Chondrocyte (in vitro differentiated cells): ENCODE measurements around the gene IFNG. TPM values are rescaled to one million over a fixed set of nuclear protein-coding genes. Genes with fewer than 3 reads are reported as not detected.
A peak's percentile ranks its signal among the peaks of the same experiment; 100 is the strongest.

Experiments
- DNase-seq: peaks from one replicate; pipeline ENCODE4 v3.0.0; 2021; ENCODE audit warnings: mixed read lengths, low spot score
- H3K27ac Mint-ChIP-seq: one replicate; pipeline ENCODE4 v1.8.0; 2021; ENCODE audit warnings: mild to moderate bottlenecking, moderate library complexity, mixed read lengths; ENCODE audit not compliant: unreplicated experiment
- H3K27me3 Mint-ChIP-seq: 2 replicates; pipeline ENCODE4 v1.8.0; 2021; ENCODE audit warnings: low read depth, mixed read lengths
- H3K36me3 Mint-ChIP-seq: 2 replicates; pipeline ENCODE4 v1.8.0; 2021; ENCODE audit warnings: low read depth, mixed read lengths
- H3K4me1 Mint-ChIP-seq: 2 replicates; pipeline ENCODE4 v1.8.0; 2021; ENCODE audit warnings: low read depth, mild to moderate bottlenecking, mixed read lengths
- H3K4me3 Mint-ChIP-seq: one replicate; pipeline ENCODE4 v1.8.0; 2021; ENCODE audit warnings: mild to moderate bottlenecking, moderate library complexity, mixed read lengths; ENCODE audit not compliant: unreplicated experiment
- H3K9me3 Mint-ChIP-seq: 2 replicates; pipeline ENCODE4 v1.8.0; 2021; ENCODE audit warnings: low read depth, mixed read lengths
- CTCF ChIP-seq: fragments of 200-600 bp; sonication (generic); IDR thresholded peaks from 2 replicates; pipeline ENCODE4 v1.5.0; 2021; ENCODE audit warnings: antibody characterized with exemption, mild to moderate bottlenecking, moderate library complexity
- total RNA-seq: library from RNA; stranded (reverse); gene quantifications from 3 replicates; pipeline ENCODE4 v1.2.1, GENCODE V29; 2021

IFNG gene
- total RNA-seq, 1 donor from 2014 or later: not detected

- Mint-ChIP-seq H3K9me3 (no peaks in the 10 kb centered on the region), H3K4me1 (no peaks in the 10 kb centered on the region), H3K36me3 (no peaks in the 10 kb centered on the region), H3K4me3 (no peak overlapping the region), H3K27ac (no peak overlapping the region), H3K27me3 (peaks cover 18% of the 10 kb centered on the region)
- DNase-seq: no peak
- peak; percentile 35 for TF ChIP-seq CTCF
Observed at GRCh38 chr12:68113644-68114043, 45.9 kb downstream of the IFNG start.

GRCh38 chr12:68111995-68112394 lies 47.5 kb downstream of the IFNG start:
- Mint-ChIP-seq H3K27ac (no peak overlapping the region), H3K4me3 (no peak overlapping the region), H3K36me3 (no peaks in the 10 kb centered on the region), H3K4me1 (no peaks in the 10 kb centered on the region), H3K9me3 (no peaks in the 10 kb centered on the region), H3K27me3 (peaks cover 10% of the 10 kb centered on the region)
- DNase-seq: no peak
- TF ChIP-seq CTCF: no peak

- Mint-ChIP-seq H3K27me3 (no peaks in the 10 kb centered on the region), H3K4me1 (no peaks in the 10 kb centered on the region), H3K4me3 (no peak overlapping the region), H3K27ac (no peak overlapping the region), H3K36me3 (no peaks in the 10 kb centered on the region), H3K9me3 (no peaks in the 10 kb centered on the region)
- TF ChIP-seq CTCF: no peak
- DNase-seq: no peak
Observed at GRCh38 chr12:68109444-68110217, 49.9 kb downstream of the IFNG start.

GRCh38 chr12:68109001-68109400 lies 50.5 kb downstream of the IFNG start:
- no peak for TF ChIP-seq CTCF
- Mint-ChIP-seq H3K4me1 (no peaks in the 10 kb centered on the region), H3K9me3 (no peaks in the 10 kb centered on the region), H3K27me3 (no peaks in the 10 kb centered on the region), H3K27ac (no peak overlapping the region), H3K36me3 (no peaks in the 10 kb centered on the region), H3K4me3 (no peak overlapping the region)
- DNase-seq: no peak

GRCh38 chr12:68106660-68107059 lies 52.9 kb downstream of the IFNG start:
- no peak for DNase-seq

More at GRCh38 chr12:68106660-68107059, 52.9 kb downstream of the IFNG start:
- Mint-ChIP-seq H3K27ac (no peak overlapping the region), H3K4me1 (no peaks in the 10 kb centered on the region), H3K36me3 (no peaks in the 10 kb centered on the region), H3K9me3 (no peaks in the 10 kb centered on the region), H3K4me3 (no peak overlapping the region), H3K27me3 (peaks cover 7% of the 10 kb centered on the region)
- TF ChIP-seq CTCF: no peak
